Activated CD4-positive, alpha-beta T cell treated with anti-CD3 and anti-CD28 coated beads, Interleukin-2, amount 10 ng/mL, durations not matched to agents 24 days and 14 days (primary cell): ENCODE results near the gene GPR22. TPM values are rescaled to one million over a fixed set of nuclear protein-coding genes. Genes with fewer than 3 reads are reported as not detected.

ENCODE experiments used
- DNase-seq: peaks from one replicate; pipeline ENCODE4 v3.0.0; 2022
- H3K27ac Mint-ChIP-seq: one replicate; pipeline ENCODE4 v1.8.0; 2022; ENCODE audit warnings: mild to moderate bottlenecking, mixed read lengths
- H3K27me3 Mint-ChIP-seq: one replicate; pipeline ENCODE4 v1.8.0; 2022; ENCODE audit warnings: mixed read lengths
- H3K36me3 Mint-ChIP-seq: one replicate; pipeline ENCODE4 v1.8.0; 2022; ENCODE audit warnings: low read depth, mild to moderate bottlenecking, mixed read lengths
- H3K4me1 Mint-ChIP-seq: one replicate; pipeline ENCODE4 v1.8.0; 2021; ENCODE audit warnings: mixed read lengths
- H3K4me3 Mint-ChIP-seq: one replicate; pipeline ENCODE4 v1.8.0; 2022; ENCODE audit warnings: mild to moderate bottlenecking, moderate library complexity, mixed read lengths
- H3K9me3 Mint-ChIP-seq: one replicate; pipeline ENCODE4 v1.8.0; 2021; ENCODE audit warnings: mixed read lengths
- intact Hi-C: fragments of 100-400 bp; cut with micrococcal nuclease; formaldehyde crosslinking; loops from one replicate; pipeline ENCODE4 v1.15.1; 2023
- total RNA-seq: library from RNA; stranded (reverse); gene quantifications from 2 replicates; pipeline ENCODE4 v1.2.3, GENCODE V29; 2022

Gene GPR22
- total RNA-seq, result not detected in 2 replicates

DNA sequence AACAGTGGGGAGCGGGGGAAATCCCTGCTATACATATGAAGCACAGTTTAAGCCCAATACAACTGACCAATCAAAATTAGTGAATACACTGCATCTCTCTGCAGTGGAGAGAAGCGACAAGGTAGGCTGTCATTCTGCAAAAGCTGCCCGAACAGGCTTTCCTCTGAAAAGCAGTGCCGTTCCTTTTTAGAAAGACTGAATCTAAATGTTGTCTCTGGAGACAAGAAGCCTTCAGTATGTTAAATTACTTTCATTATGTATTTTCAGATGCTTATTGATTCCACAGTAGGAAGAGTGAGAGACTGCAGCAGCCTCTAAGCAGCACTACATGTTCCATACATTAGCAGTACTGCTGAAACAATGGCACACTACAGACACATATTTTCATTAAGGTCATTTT is at the start of gene GPR22:
Gene GPR22 (plus strand): TSS at position 129 of the 400 bp plus-strand sequence. CDS start 4,004 bp downstream, outside the sequence.
- Mint-ChIP-seq H3K36me3 (no peaks in the 10 kb centered on the region), H3K9me3 (no peaks in the 10 kb centered on the region), H3K27ac (no peak within 1 kb of the TSS), H3K4me1 (peaks cover 2% of the 10 kb centered on the region), H3K27me3 (no peaks in the 10 kb centered on the region), H3K4me3 (no peak within 1 kb of the TSS)
- DNase-seq, result no peak
- intact Hi-C loops, result loop anchor here (10.0 kb wide), 1 partner anchor 195 kb away; the partner anchor contains the start of gene SLC26A4

DNA sequence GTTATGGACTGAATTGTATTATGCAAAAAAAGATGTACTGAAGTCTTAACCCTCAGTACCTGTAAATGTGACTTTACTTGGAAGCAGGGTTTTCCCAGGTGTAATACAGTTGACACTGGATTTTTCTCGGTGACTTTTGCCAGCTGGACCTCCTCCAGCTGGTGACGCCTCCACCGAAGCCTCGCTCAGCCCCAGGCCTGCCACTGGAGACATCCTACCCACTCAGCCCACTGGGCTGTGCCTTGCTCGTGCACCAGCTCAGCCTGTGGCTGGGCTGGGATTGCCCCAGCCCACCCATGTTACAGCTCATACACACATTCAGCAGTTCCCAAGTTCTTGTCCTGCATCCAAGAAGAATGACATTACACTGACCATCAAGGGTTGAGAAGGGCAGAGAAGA is 42.4 kb upstream of the GPR22 start:
- no peak overlapping the region for H3K4me3 Mint-ChIP-seq
- DNase-seq, result no peak
- intact Hi-C loops, result no loop called here
- no peaks in the 10 kb centered on the region for H3K4me1 Mint-ChIP-seq
- H3K9me3 Mint-ChIP-seq, result peaks cover 4% of the 10 kb centered on the region
- H3K27ac Mint-ChIP-seq, result no peak overlapping the region
- no peaks in the 10 kb centered on the region for H3K27me3 Mint-ChIP-seq
- peaks cover 4% of the 10 kb centered on the region for H3K36me3 Mint-ChIP-seq

DNA sequence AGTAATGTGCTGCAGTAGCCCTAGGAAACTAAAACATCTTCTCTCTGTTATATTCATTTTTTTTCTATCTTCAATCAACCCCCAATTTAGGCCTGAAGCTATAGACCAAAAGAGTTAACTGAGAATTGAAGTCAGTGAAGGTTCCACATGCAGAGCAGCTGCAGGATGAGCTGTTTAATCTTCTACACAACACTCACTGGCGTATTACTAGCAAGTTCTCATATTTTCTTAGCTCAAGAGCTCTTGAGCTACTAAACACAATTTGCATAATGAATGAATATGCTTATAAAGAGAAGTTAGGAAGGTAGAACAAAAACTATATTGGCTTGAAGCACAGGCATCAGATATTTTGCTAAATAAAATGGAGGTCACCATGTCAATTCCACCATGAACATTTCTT is 41.2 kb upstream of the GPR22 start:
- Mint-ChIP-seq H3K27ac (no peak overlapping the region), H3K27me3 (no peaks in the 10 kb centered on the region), H3K4me1 (no peaks in the 10 kb centered on the region), H3K4me3 (no peak overlapping the region), H3K36me3 (peaks cover 4% of the 10 kb centered on the region), H3K9me3 (peaks cover 8% of the 10 kb centered on the region)
- intact Hi-C loops, result no loop called here
- no peak for DNase-seq

GRCh38 chr7:107430057-107430456 is 39.8 kb upstream of the GPR22 start:
- no peak overlapping the region for H3K4me3 Mint-ChIP-seq
- H3K9me3 Mint-ChIP-seq, result peaks cover 8% of the 10 kb centered on the region
- peaks cover 6% of the 10 kb centered on the region for H3K36me3 Mint-ChIP-seq
- intact Hi-C loops, result no loop called here
- no peaks in the 10 kb centered on the region for H3K27me3 Mint-ChIP-seq
- DNase-seq, result no peak
- no peak overlapping the region for H3K27ac Mint-ChIP-seq
- no peaks in the 10 kb centered on the region for H3K4me1 Mint-ChIP-seq

DNA sequence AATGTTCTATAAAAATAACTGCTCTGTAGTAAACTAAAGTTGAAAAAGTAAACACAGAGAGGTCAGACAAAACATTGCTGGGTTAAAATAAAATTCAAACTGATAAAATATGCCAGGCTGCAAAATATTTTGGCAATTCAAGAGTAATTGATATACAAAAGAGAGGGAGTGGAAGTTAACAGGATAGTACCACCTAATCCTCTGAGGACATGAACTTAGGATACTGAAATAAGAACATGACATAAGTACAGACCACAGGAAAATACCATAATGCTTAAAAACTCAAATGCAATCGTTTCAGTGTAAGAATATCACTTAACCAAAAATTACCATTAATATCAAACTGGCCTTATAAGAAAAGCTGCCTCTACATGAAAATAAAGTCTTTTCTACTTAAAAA is 37.6 kb upstream of the GPR22 start:
- H3K27me3 Mint-ChIP-seq, result no peaks in the 10 kb centered on the region
- no peak overlapping the region for H3K27ac Mint-ChIP-seq
- peaks cover 8% of the 10 kb centered on the region for H3K9me3 Mint-ChIP-seq
- intact Hi-C loops, result no loop called here
- no peaks in the 10 kb centered on the region for H3K4me1 Mint-ChIP-seq
- peaks cover 12% of the 10 kb centered on the region for H3K36me3 Mint-ChIP-seq
- no peak for DNase-seq
- H3K4me3 Mint-ChIP-seq, result no peak overlapping the region

DNA sequence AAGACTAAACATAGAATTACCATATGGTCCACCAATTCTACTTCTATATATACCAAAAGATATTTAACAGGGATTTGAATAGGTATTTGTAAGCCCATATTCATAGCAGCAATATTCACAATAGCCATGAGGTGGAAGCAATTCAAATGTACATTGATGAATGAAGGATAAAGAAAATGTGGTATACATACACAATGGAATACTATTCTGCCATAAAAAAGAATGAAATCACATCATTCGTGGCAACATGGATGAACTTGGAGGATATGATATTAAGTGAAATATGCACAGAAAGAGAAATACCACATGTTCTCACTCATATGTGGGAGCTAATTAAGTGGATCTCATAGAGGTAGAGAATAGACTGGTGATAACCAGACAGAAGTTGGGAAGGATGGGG is 34.1 kb upstream of the GPR22 start:
- no peak overlapping the region for H3K4me3 Mint-ChIP-seq
- intact Hi-C loops, result no loop called here
- H3K36me3 Mint-ChIP-seq, result peaks cover 8% of the 10 kb centered on the region
- no peak overlapping the region for H3K27ac Mint-ChIP-seq
- no peaks in the 10 kb centered on the region for H3K27me3 Mint-ChIP-seq
- no peaks in the 10 kb centered on the region for H3K4me1 Mint-ChIP-seq
- H3K9me3 Mint-ChIP-seq, result peaks cover 4% of the 10 kb centered on the region
- no peak for DNase-seq

GRCh38 chr7:107439025-107439424 is 30.8 kb upstream of the GPR22 start:
- H3K4me1 Mint-ChIP-seq, result no peaks in the 10 kb centered on the region
- intact Hi-C loops, result no loop called here
- no peak for DNase-seq
- no peak overlapping the region for H3K4me3 Mint-ChIP-seq
- H3K36me3 Mint-ChIP-seq, result peaks cover 12% of the 10 kb centered on the region
- H3K27me3 Mint-ChIP-seq, result no peaks in the 10 kb centered on the region
- no peaks in the 10 kb centered on the region for H3K9me3 Mint-ChIP-seq
- no peak overlapping the region for H3K27ac Mint-ChIP-seq

- no peaks in the 10 kb centered on the region for H3K4me1 Mint-ChIP-seq
- H3K36me3 Mint-ChIP-seq, result peaks cover 4% of the 10 kb centered on the region
- no peak for DNase-seq
- intact Hi-C loops, result no loop called here
- H3K27me3 Mint-ChIP-seq, result no peaks in the 10 kb centered on the region
- no peak overlapping the region for H3K27ac Mint-ChIP-seq
- no peaks in the 10 kb centered on the region for H3K9me3 Mint-ChIP-seq
- no peak overlapping the region for H3K4me3 Mint-ChIP-seq
Measured at GRCh38 chr7:107441581-107442422, 28.1 kb upstream of the GPR22 start.

- intact Hi-C loops, result no loop called here
- Mint-ChIP-seq H3K9me3 (no peaks in the 10 kb centered on the region), H3K4me1 (peaks cover 3% of the 10 kb centered on the region), H3K27me3 (no peaks in the 10 kb centered on the region), H3K36me3 (peaks cover 6% of the 10 kb centered on the region), H3K4me3 (no peak overlapping the region), H3K27ac (no peak overlapping the region)
- no peak for DNase-seq
Measured at GRCh38 chr7:107442678-107443077, 27.2 kb upstream of the GPR22 start.

DNA sequence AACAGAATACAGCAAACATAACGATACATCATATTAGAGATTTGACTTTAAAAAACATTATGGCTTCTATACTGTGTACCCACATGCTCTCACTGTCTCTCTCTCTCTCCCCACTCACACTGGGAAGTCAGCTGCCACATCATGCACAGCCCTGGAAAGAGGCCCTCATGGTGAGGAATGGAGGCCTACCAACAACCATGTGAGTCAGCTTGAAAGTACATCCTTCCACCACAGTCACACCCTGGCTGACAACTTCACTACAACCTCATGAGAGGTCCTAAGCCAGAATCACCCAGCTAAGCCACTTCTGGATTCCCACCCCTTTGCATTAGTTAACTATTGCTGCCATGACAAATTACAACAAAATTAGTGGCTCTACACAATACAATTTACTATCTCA is 23.3 kb upstream of the GPR22 start:
- no peak overlapping the region for H3K27ac Mint-ChIP-seq
- no peak for DNase-seq
- intact Hi-C loops, result no loop called here
- H3K4me3 Mint-ChIP-seq, result no peak overlapping the region
- H3K27me3 Mint-ChIP-seq, result no peaks in the 10 kb centered on the region
- H3K9me3 Mint-ChIP-seq, result peaks cover 5% of the 10 kb centered on the region
- H3K4me1 Mint-ChIP-seq, result peaks cover 3% of the 10 kb centered on the region
- H3K36me3 Mint-ChIP-seq, result peaks cover 7% of the 10 kb centered on the region

DNA sequence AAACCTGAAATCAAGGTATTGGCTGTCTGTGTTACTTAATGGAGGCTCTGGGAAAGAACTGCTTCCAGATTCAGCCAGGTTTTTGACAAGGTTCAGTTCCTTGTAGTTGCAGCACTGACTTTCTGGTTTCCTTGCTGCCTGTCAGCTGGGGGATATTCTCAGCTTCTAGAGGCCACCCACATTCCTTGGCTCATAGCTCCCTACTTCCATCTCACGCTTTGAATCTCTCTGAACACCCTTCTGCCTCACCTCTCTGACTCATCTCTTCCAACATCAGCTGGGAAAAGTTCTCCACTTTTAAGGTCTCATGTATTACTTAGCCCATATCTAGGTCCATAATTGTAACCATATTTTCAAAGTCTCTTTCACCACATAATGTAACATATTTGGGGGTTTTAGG is 22.9 kb upstream of the GPR22 start:
- peaks cover 7% of the 10 kb centered on the region for H3K36me3 Mint-ChIP-seq
- peaks cover 3% of the 10 kb centered on the region for H3K4me1 Mint-ChIP-seq
- H3K27me3 Mint-ChIP-seq, result no peaks in the 10 kb centered on the region
- intact Hi-C loops, result no loop called here
- DNase-seq, result no peak
- H3K9me3 Mint-ChIP-seq, result peaks cover 5% of the 10 kb centered on the region
- H3K4me3 Mint-ChIP-seq, result no peak overlapping the region
- H3K27ac Mint-ChIP-seq, result no peak overlapping the region

- Mint-ChIP-seq H3K27ac (no peak overlapping the region), H3K4me1 (peaks cover 3% of the 10 kb centered on the region), H3K27me3 (no peaks in the 10 kb centered on the region), H3K9me3 (peaks cover 5% of the 10 kb centered on the region), H3K36me3 (peaks cover 5% of the 10 kb centered on the region), H3K4me3 (no peak overlapping the region)
- intact Hi-C loops, result no loop called here
- no peak for DNase-seq
Measured at GRCh38 chr7:107450970-107451369, 18.9 kb upstream of the GPR22 start.

DNA sequence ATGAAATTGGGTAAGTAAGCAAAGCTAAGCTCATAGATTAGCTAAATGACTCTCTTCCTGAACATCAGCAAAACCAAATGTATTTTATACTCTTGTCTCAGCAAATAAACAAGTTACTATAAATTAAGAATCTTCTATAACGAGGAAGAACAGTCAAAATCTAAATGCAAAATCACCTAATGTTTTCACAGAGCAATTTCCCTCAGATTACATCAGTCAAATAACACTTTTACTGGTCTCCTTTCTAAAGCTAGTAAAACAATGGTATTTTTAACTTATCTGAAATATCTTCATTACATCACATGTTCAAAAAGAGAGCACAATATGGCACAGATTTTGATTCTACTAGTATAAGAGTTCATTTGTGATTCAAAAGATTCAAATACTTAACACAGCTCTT is 16.5 kb upstream of the GPR22 start:
- no peaks in the 10 kb centered on the region for H3K27me3 Mint-ChIP-seq
- no peak for DNase-seq
- intact Hi-C loops, result no loop called here
- H3K4me3 Mint-ChIP-seq, result no peak overlapping the region
- H3K9me3 Mint-ChIP-seq, result peaks cover 5% of the 10 kb centered on the region
- no peaks in the 10 kb centered on the region for H3K4me1 Mint-ChIP-seq
- no peak overlapping the region for H3K27ac Mint-ChIP-seq
- H3K36me3 Mint-ChIP-seq, result peaks cover 12% of the 10 kb centered on the region

DNA sequence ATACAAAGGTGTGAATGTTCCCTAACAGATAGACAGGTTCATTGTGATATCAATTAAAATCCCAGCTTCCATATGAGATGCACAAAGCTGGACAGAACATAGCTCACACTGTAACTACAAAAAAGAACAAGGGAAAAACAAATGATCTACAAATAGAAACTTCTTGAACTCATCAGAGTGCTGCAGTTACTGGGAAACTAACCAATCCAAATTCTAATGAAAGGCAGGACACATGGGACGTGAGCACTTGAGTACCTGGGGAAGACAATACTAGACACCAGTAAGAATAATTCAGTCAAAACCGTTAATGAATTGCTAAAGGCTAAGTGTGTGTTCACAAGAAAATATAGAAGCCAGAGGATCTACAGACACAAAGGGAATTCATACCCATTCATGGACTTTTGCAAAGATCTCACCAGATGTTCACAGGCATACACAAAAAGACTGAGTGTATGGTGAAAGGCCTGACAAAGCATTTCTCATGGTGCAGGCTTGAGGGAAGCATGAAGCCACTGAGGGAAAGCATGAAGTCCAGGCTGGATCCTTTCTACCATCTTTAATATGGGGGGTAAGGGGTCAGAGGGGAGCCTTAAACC is 7.8 kb upstream of the GPR22 start:
- no peak overlapping the region for H3K4me3 Mint-ChIP-seq
- DNase-seq, result no peak
- no peaks in the 10 kb centered on the region for H3K9me3 Mint-ChIP-seq
- no peaks in the 10 kb centered on the region for H3K4me1 Mint-ChIP-seq
- intact Hi-C loops, result loop anchor here (2.0 to 10.0 kb wide), 3 partner anchors 120 to 413 kb away; partner anchors contain the start of genes BCAP29 and SLC26A4
- H3K36me3 Mint-ChIP-seq, result peaks cover 10% of the 10 kb centered on the region
- no peak overlapping the region for H3K27ac Mint-ChIP-seq
- H3K27me3 Mint-ChIP-seq, result no peaks in the 10 kb centered on the region
